Astrocyte (in vitro differentiated cells and primary cell): ENCODE results near the gene MSN. TPM values are rescaled to one million over a fixed set of nuclear protein-coding genes. Genes with fewer than 3 reads are reported as not detected.
A peak's percentile ranks its signal among the peaks of the same experiment; 100 is the strongest.

ENCODE experiments used
- DNase-seq: peaks from one replicate; pipeline ENCODE4 v3.0.0-alpha.2; 2010; ENCODE audit warnings: low read depth
- FAIRE-seq: peaks from 2 replicates; lab custom pipeline; 2011; peaks lifted over from hg19 to GRCh38; lab: Jason Lieb, UNC
- H2AFZ ChIP-seq: 2 replicates; pipeline ENCODE4 v1.6.0; 2012; ENCODE audit warnings: low read depth, low read length, inconsistent platforms
- H3K27ac ChIP-seq: 2 replicates; pipeline ENCODE4 v1.5.1; 2011; ENCODE audit warnings: low read depth, low read length, inconsistent platforms
- H3K27me3 ChIP-seq: 2 replicates; pipeline ENCODE4 v1.6.0; 2011; ENCODE audit warnings: low read length, inconsistent platforms; ENCODE audit not compliant: insufficient read depth
- H3K36me3 ChIP-seq: 2 replicates; pipeline ENCODE4 v1.5.1; 2011; ENCODE audit warnings: low read length, inconsistent platforms; ENCODE audit not compliant: insufficient read depth
- H3K4me1 ChIP-seq: 2 replicates; pipeline ENCODE4 v1.5.1; 2011; ENCODE audit warnings: low read length, inconsistent platforms; ENCODE audit not compliant: insufficient read depth
- H3K4me2 ChIP-seq: 2 replicates; pipeline ENCODE4 v1.6.0; 2012; ENCODE audit warnings: low read length, inconsistent platforms
- H3K4me3 ChIP-seq: 2 replicates; pipeline ENCODE4 v1.5.1; 2011; ENCODE audit warnings: low read depth, mild to moderate bottlenecking, low read length, inconsistent platforms; ENCODE audit not compliant: insufficient read depth
- H3K79me2 ChIP-seq: 2 replicates; pipeline ENCODE4 v1.6.0; 2012; ENCODE audit warnings: mild to moderate bottlenecking, low read length, inconsistent platforms; ENCODE audit not compliant: insufficient read depth
- H3K9ac ChIP-seq: 2 replicates; pipeline ENCODE4 v1.6.0; 2012; ENCODE audit warnings: mild to moderate bottlenecking, low read length, inconsistent platforms
- H3K9me3 ChIP-seq: 2 replicates; pipeline ENCODE4 v1.5.1; 2012; ENCODE audit warnings: low read depth, mild to moderate bottlenecking, low read length, inconsistent platforms; ENCODE audit not compliant: insufficient read depth
- H4K20me1 ChIP-seq: 2 replicates; pipeline ENCODE4 v1.6.0; 2012; ENCODE audit warnings: low read length, inconsistent platforms; ENCODE audit not compliant: insufficient read depth
- H3K27ac Mint-ChIP-seq: one replicate; pipeline ENCODE4 v1.8.0; 2021; ENCODE audit warnings: mild to moderate bottlenecking, mixed read lengths; ENCODE audit not compliant: unreplicated experiment
- H3K27me3 Mint-ChIP-seq: one replicate; pipeline ENCODE4 v1.8.0; 2021; ENCODE audit warnings: low read depth, mixed read lengths; ENCODE audit not compliant: unreplicated experiment
- H3K36me3 Mint-ChIP-seq: one replicate; pipeline ENCODE4 v1.8.0; 2021; ENCODE audit warnings: low read depth, mixed read lengths; ENCODE audit not compliant: unreplicated experiment
- H3K4me1 Mint-ChIP-seq: one replicate; pipeline ENCODE4 v1.8.0; 2021; ENCODE audit warnings: low read depth, mixed read lengths; ENCODE audit not compliant: unreplicated experiment
- H3K4me3 Mint-ChIP-seq: one replicate; pipeline ENCODE4 v1.8.0; 2021; ENCODE audit warnings: mild to moderate bottlenecking, moderate library complexity, mixed read lengths; ENCODE audit not compliant: unreplicated experiment
- H3K9me3 Mint-ChIP-seq: one replicate; pipeline ENCODE4 v1.8.0; 2021; ENCODE audit warnings: mild to moderate bottlenecking, mixed read lengths; ENCODE audit not compliant: unreplicated experiment
- CTCF ChIP-seq: IDR thresholded peaks from 2 replicates; pipeline ENCODE4 v1.5.1; 2011; ENCODE audit warnings: low read depth, mild to moderate bottlenecking, inconsistent platforms, low read length, moderate library complexity; ENCODE audit not compliant: insufficient read depth
- EZH2 ChIP-seq: IDR thresholded peaks from 2 replicates; pipeline ENCODE4 v1.6.1; 2012; ENCODE audit warnings: mild to moderate bottlenecking, low read length, inconsistent platforms; ENCODE audit not compliant: insufficient read depth
- total RNA-seq: library from RNA; stranded (reverse); gene quantifications from 2 replicates; pipeline ENCODE4 v1.2.1, GENCODE V29; 2021

Gene MSN
- total RNA-seq, 1 donor from 2014 or later, result 369 TPM

- TF ChIP-seq CTCF, result no peak
- no peak for TF ChIP-seq EZH2
- no peaks in the 10 kb centered on the region for H3K9me3 Mint-ChIP-seq
Observed at GRCh38 chrX:65712005-65712806, 44.8 kb downstream of the MSN start.

GRCh38 chrX:65718538-65718937 is 51.1 kb downstream of the MSN start:
- Mint-ChIP-seq H3K9me3 (no peaks in the 10 kb centered on the region), H3K4me1 (peaks cover 6% of the 10 kb centered on the region), H3K4me3 (no peak overlapping the region), H3K27me3 (no peaks in the 10 kb centered on the region), H3K27ac (no peak overlapping the region), H3K36me3 (peaks cover 10% of the 10 kb centered on the region)
- Histone ChIP-seq H3K27me3 (no peaks in the 10 kb centered on the region), H4K20me1 (peaks cover 96% of the 10 kb centered on the region), H3K4me1 (peaks cover 2% of the 10 kb centered on the region), H2AFZ (no peak overlapping the region), H3K4me3 (no peak overlapping the region), H3K36me3 (peaks cover 23% of the 10 kb centered on the region), H3K27ac (no peak overlapping the region), H3K4me2 (no peak overlapping the region), H3K9ac (no peak overlapping the region), H3K9me3 (no peaks in the 10 kb centered on the region), H3K79me2 (peaks cover 100% of the 10 kb centered on the region)
- no peak for FAIRE-seq
- no peak for TF ChIP-seq EZH2
- no peak for TF ChIP-seq CTCF
- DNase-seq, result no peak

More at GRCh38 chrX:65712005-65712806, 44.8 kb downstream of the MSN start:
- Mint-ChIP-seq H3K36me3 (peaks cover 3% of the 10 kb centered on the region), H3K27me3 (no peaks in the 10 kb centered on the region), H3K4me3 (no peak overlapping the region), H3K27ac (no peak overlapping the region), H3K4me1 (peaks cover 6% of the 10 kb centered on the region)
- no peak overlapping the region for H3K27ac ChIP-seq
- H3K4me1 ChIP-seq, result peaks cover 2% of the 10 kb centered on the region
- H3K9me3 ChIP-seq, result no peaks in the 10 kb centered on the region
- no peak overlapping the region for H3K9ac ChIP-seq
- FAIRE-seq (peak; percentile 60), DNase-seq (no peak)
- peaks cover 94% of the 10 kb centered on the region for H3K79me2 ChIP-seq
- H4K20me1 ChIP-seq, result peaks cover 77% of the 10 kb centered on the region
- H3K4me3 ChIP-seq, result no peak overlapping the region
- H2AFZ ChIP-seq, result no peak overlapping the region
- H3K27me3 ChIP-seq, result no peaks in the 10 kb centered on the region
- peaks cover 8% of the 10 kb centered on the region for H3K36me3 ChIP-seq
- H3K4me2 ChIP-seq, result no peak overlapping the region

GRCh38 chrX:65720381-65720964 is 53.0 kb downstream of the MSN start:
- TF ChIP-seq CTCF, result no peak
- TF ChIP-seq EZH2, result no peak
- peak; percentile 37 for FAIRE-seq
- Mint-ChIP-seq H3K4me1 (peaks cover 10% of the 10 kb centered on the region), H3K27ac (no peak overlapping the region), H3K4me3 (no peak overlapping the region), H3K36me3 (peaks cover 14% of the 10 kb centered on the region), H3K27me3 (no peaks in the 10 kb centered on the region), H3K9me3 (no peaks in the 10 kb centered on the region)
- H3K27ac ChIP-seq, result no peak overlapping the region
- DNase-seq, result no peak
- no peak overlapping the region for H3K9ac ChIP-seq
- H3K36me3 ChIP-seq, result peaks cover 23% of the 10 kb centered on the region
- peaks cover 2% of the 10 kb centered on the region for H3K4me1 ChIP-seq
- H2AFZ ChIP-seq, result no peak overlapping the region
- no peaks in the 10 kb centered on the region for H3K9me3 ChIP-seq
- no peak overlapping the region for H3K4me2 ChIP-seq
- peaks cover 94% of the 10 kb centered on the region for H4K20me1 ChIP-seq
- no peak overlapping the region for H3K4me3 ChIP-seq
- peaks cover 97% of the 10 kb centered on the region for H3K79me2 ChIP-seq
- H3K27me3 ChIP-seq, result no peaks in the 10 kb centered on the region
